HG03432 (cell line): ENCODE results near the gene FAM72D.
A peak's percentile ranks its signal among the peaks of the same experiment; 100 is the strongest.
"Not testable (repeated sequence)": the region's sequence is repeated elsewhere in the genome, so short reads cannot be mapped to it uniquely, and the experiment has no call there.

ENCODE experiments used
- ATAC-seq: cut with Tn5 transposase; IDR thresholded peaks from one replicate; pipeline ENCODE4 v1.9.1; 2021; ENCODE audit warnings: mild to moderate bottlenecking, moderate library complexity; ENCODE audit not compliant: unreplicated experiment

The FAM72D gene

GRCh38 chr1:145082483-145083255 lies 13.1 kb upstream of the FAM72D start:
- not testable (repeated sequence) for ATAC-seq

GRCh38 chr1:145093517-145094149 lies 2.1 kb upstream of the FAM72D start:
- ATAC-seq: not testable (repeated sequence)

DNA sequence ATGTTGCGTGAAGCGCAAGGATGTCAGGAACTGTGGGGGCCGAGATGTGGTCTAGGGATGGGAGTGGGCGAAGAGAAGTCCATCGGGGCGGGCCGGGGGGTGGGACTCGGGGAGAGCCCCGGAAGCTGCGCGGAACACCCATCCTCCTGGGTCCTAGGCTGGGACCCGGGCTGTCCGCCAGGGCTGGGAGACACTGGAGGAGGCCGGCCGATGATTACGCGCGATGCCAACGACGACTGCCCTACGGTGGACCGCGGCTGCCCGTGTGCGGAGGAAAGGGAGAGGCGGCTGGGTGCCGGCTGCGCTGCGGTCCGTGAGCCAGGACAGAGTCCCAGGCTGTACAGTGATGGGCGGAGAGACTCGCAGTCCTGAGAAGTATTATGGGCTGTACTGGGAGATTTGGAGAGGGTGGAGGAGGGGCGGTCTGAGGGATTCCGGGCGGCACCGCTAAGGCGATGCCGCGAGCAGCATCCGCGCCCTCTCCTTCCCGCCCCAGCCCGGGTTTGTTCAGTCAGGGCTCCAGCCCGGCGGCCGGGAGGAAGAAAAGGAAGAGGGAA lies 1.0 kb upstream of the FAM72D start:
- ATAC-seq: peak; percentile 19

- not testable (repeated sequence) for ATAC-seq
Measured at GRCh38 chr1:145101725-145102124, 6.0 kb downstream of the FAM72D start.

GRCh38 chr1:145103294-145103693 lies 7.5 kb downstream of the FAM72D start:
- not testable (repeated sequence) for ATAC-seq

- ATAC-seq: not testable (repeated sequence)
Measured at GRCh38 chr1:145111674-145112073, 15.9 kb downstream of the FAM72D start.

GRCh38 chr1:145112703-145113102 lies 16.9 kb downstream of the FAM72D start:
- ATAC-seq: not testable (repeated sequence)

DNA sequence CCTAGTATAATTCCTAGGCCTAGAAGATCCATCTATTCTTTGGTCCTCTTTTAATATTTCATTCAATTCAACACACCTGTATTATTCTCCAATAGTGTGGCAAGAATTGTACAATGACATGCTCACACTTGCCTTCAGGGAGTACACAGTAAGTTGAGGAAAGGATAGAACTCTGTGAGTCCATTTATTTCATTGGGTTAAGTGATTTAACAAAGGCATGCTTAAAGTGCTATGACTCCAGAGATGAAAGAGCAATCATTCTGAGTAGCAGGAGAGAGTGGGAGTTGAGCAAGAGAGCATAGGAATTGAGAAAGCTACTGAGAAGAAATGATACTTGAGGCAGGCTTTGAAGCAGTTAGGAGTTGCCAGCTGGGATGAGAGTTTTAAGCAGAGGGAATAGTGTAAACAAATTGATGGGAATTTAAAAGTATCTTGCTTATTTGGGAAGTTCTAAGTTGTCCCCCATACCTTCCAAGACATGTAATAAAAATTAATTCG lies 18.8 kb downstream of the FAM72D start:
- not testable (repeated sequence) for ATAC-seq

DNA sequence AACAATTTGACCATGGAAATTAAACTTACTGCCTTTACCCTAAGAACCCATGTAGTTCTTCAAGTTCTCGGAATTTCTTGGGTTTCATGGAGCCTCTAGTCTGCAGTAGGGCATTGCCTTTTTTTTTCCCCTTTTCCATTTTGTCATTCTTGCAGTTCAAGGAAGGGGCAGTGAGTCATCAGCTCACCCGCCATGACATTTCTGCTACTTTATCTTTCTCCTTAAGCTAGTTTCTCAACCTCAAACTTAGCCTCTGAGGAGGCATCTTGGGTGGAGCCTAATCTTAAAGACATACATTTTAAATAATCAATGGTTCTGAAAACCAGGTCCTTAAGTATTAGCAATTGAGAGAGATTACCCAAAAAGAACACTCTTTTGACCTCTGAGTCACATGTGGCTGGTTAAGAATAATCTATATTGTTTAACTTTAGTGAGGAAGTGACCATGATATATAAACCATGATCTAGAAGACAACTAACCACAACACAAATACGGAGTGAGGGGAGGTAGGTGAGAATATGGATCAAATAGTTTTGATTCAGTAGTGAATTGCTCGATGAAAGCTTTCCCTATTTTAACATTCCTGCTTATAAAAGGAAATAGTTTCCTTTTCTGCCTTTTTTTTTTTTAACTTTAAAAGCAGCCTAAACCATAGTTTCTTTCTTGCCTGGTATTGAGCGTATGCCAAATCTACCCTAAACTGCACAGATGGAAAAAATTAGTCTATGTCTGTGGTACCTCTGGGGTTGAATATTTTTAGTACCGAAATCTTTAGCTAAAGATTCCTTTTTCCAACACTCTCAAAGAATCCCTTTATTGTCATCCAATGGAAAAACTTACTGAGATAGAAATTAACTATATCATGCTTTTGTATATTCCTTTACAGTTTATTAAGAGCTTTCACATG lies 20.1 kb downstream of the FAM72D start:
- ATAC-seq: not testable (repeated sequence)

DNA sequence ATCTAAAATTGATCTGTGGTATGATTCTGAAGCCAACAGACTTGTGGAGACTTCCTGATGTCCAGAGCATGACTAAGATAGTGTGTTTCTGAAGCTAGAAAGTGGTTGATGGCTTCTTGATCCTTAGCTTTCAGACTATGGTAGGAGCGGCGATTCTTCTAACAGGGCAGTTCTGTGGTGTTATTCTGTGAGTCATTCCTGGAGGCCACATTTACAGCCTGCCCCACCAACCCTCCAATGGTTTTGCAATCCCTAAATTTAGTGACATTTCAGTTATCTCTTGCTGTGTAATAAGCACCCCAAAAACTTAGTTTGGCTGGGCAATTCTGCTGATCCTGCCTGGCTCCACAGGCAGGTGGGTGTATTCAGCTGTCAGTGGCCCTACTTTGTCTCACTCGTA lies 24.1 kb downstream of the FAM72D start:
- ATAC-seq: not testable (repeated sequence)

- not testable (repeated sequence) for ATAC-seq
Measured at GRCh38 chr1:145122344-145123061, 26.7 kb downstream of the FAM72D start.

DNA sequence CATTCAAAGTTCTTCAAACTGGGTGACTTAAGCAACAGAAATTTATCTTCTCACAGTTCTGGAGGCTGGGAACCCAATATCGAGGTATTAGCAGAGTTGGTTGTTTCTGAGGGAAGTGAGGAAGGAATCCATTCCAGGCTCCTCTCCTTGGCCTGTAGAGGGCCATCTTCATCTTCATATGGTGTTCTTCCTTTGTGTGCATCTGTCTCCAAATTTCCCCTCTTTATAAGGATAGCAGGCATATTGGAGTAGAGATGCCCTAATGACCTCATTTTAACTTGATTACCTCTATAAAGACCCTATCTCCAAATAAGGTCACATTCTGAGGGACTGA lies 27.3 kb downstream of the FAM72D start:
- not testable (repeated sequence) for ATAC-seq

- not testable (repeated sequence) for ATAC-seq
Measured at GRCh38 chr1:145123992-145124641, 28.3 kb downstream of the FAM72D start.

DNA sequence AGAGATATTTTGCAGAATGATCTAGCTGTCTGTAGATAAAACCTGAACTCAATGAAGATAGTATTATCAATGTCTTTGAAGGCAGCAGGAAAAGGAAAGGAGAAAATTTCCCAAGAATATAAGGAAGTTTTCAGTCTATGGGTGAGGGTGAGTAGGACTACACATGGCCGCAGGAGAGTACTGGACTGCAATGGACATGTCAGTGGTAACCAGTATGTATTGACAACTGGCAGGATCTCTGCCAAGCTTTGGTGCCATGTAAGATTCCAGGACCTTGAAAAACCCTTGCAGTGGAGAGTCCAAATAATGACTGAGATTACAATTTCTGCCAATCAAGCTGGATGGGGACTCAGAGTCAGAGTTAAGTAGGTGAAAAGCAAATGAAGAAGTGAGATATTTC lies 29.3 kb downstream of the FAM72D start:
- not testable (repeated sequence) for ATAC-seq

GRCh38 chr1:145127144-145127543 lies 31.4 kb downstream of the FAM72D start:
- ATAC-seq: not testable (repeated sequence)

DNA sequence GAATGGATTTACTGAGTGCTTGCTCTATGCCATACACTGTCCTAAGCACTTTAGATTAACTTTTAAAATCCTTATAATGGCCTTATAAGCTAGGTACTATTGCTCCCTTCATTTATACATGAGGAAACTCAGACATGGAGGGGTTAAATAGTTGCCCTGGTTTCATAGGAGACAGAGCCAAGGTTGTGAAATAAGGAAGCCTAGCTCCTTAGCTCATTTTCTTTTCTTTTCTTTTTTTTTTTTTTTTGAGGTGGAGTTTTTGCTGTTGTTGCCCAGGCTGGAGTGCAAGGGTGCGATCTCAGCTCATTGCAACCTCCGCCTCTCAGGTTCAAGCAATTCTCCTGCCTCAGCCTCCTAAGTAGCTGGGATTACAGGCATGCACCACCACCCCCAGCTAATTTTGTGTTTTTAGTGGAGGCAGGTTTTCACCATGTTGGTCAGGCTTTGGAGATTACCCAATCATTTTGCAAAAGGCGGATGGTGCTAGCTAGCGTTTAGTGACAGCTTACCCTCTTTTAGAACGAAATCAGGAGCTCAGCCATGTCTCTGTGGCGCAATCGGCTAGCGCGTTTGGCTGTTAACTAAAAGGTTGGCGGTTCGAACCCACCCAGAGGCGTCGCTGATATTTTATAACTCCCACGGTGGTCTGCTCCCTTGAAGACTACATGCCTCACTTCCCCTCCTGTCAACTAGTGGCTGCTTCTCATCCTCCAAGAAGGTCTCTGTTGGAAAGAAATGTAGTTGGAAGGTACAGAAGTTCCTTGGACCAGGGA lies 33.1 kb downstream of the FAM72D start:
- not testable (repeated sequence) for ATAC-seq

GRCh38 chr1:145134476-145134875 lies 38.7 kb downstream of the FAM72D start:
- not testable (repeated sequence) for ATAC-seq

DNA sequence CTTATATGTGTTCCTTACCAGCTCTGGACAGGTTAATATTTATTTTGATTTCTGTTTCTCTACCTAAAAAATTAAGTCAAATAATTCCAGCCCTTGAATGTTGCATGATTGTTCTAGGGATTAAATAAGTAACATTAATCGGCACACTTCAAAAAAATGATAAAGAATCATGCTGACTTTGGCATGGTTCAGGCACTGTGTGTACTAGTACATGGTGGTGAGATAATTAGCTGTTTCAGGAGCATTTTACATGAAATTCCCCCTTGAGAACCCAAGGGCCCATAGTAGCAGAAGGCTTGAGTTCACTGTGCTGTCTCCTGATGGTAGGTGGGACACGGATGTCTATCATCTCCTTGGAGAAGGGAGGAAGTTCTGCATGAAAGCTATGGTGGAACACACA lies 44.8 kb downstream of the FAM72D start:
- ATAC-seq: not testable (repeated sequence)
